ENCODE measurements around the gene FHIT.

FHIT gene

DNA sequence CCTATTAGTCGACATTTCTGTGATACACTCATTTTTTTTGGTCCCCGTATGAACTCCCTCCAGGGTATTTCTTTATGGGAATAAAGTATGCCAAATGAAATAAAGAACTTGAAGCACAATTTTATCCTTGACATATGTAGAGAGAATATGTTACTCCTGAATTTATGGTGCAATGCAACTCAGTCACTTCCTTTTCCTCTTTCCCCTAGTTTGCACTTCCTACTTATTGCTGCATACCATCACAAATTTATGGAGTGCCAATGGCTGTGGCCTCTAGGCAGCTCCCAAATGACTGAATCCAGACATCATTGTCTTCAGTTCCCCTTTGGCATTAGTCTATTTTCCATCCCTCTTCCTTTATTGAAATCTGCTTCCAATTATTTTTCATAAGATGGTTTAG lies 403.5 kb downstream of the FHIT start:
- TF ChIP-seq, protein P1, sequence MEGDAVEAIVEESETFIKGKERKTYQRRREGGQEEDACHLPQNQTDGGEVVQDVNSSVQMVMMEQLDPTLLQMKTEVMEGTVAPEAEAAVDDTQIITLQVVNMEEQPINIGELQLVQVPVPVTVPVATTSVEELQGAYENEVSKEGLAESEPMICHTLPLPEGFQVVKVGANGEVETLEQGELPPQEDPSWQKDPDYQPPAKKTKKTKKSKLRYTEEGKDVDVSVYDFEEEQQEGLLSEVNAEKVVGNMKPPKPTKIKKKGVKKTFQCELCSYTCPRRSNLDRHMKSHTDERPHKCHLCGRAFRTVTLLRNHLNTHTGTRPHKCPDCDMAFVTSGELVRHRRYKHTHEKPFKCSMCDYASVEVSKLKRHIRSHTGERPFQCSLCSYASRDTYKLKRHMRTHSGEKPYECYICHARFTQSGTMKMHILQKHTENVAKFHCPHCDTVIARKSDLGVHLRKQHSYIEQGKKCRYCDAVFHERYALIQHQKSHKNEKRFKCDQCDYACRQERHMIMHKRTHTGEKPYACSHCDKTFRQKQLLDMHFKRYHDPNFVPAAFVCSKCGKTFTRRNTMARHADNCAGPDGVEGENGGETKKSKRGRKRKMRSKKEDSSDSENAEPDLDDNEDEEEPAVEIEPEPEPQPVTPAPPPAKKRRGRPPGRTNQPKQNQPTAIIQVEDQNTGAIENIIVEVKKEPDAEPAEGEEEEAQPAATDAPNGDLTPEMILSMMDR (IDR thresholded peaks at IDR 0.05; ENCODE audit: low read depth, low read length), result no peak
- H3K4me3 ChIP-seq (ENCODE audit: low read depth, low read length), result no peak overlapping the region

DNA sequence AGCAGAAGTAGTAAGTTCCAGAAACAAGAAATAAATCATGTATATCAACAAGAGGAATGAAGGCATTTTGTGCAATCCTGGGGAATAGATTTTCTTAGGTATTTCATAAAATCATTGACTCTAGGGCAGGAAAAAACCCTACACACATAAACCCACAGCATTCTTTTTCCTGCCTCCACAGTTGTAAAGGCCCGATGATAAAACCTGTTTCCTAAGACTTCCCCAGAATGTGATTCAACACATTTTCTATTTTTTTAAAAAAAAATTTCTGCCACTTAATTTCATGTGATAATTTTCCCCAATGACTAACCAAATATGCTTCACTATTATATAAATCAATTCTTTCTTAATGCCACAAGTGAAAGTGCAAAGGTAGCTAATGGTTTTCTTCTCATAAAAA lies 407.0 kb downstream of the FHIT start:
- TF ChIP-seq, protein P1 (IDR thresholded peaks at IDR 0.05; ENCODE audit: low read depth, low read length), result no peak
- H3K4me3 ChIP-seq (ENCODE audit: low read depth, low read length), result no peak overlapping the region

DNA sequence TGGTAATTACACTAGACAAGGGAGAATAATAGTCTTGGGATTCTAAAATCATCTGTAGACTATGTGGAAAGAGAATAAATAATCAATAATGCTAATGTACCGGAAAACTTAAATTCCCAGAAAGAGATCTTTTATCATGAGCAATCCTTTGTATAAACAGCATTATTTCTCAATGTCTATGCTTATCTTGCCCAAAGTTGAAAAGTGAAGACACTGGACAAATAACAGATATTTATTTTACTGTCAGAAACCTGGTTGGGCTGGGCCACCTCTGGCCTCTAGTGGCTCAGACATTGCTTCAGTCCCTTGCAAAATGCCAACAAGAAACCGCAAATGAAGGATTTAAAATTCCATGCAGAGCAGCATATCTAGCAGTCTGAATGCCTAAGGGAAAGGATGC lies 409.9 kb downstream of the FHIT start:
- TF ChIP-seq, protein P1 (IDR thresholded peaks at IDR 0.05; ENCODE audit: low read depth, low read length), result no peak
- H3K4me3 ChIP-seq (ENCODE audit: low read depth, low read length), result no peak overlapping the region

DNA sequence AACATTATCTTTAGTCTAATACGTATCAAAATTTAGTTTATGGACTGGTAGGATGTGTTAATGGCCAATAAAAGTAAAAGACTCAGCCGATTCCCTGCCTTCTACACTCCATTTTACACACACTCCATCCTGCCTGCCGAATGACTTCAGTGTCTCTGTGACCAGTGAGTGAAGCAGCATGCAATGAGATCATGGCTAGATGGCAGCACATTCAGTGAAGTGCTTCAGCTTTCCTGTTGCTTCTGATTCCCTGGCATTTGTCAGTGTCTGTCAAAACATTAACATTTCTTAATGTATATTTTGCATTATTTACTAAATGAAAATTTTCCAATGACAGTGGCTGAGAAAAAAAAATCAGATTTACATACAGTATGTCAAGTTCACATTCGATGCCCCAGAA lies 412.0 kb downstream of the FHIT start:
- no peak overlapping the region for H3K4me3 ChIP-seq (ENCODE audit: low read depth, low read length)
- TF ChIP-seq, protein P1 (IDR thresholded peaks at IDR 0.05; ENCODE audit: low read depth, low read length), result no peak

DNA sequence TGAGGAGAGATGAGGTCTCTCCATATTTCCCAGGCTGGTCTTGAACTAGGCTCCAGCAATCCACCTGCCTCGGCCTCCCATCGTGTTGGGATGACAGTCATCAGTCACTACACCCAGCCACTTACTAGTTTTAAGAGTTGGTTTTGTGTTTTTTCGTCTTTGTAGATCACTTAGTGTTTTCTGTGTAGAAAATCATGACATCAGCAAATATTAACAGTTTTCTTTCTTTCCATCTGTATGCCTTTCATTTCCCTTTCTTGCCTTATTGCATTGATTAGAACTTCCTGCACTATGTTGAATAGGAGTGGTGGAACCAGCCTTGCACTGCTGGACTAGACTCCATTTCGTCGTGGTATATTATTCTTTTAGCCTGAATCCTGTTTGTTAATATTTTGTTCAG lies 415.5 kb downstream of the FHIT start:
- H3K4me3 ChIP-seq (ENCODE audit: low read depth, low read length), result no peak overlapping the region
- TF ChIP-seq, protein P1 (IDR thresholded peaks at IDR 0.05; ENCODE audit: low read depth, low read length), result no peak

DNA sequence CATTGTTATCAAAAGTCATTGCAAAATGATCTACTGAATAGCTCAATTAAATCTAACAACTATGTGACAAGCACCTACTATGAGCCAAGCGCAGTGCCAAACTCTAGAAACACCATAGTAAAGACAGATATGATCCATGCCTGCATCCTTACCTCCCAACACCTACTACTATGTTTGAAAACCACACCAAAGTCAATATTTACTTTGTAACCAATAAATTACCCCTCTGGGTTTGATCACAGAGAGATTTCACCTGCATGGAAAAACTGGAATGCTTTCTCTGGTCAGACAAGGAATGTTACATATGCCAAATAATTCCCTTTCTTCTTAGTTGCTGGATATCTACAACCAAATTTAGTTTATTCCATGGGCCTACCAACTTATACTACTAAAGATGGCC lies 422.2 kb downstream of the FHIT start:
- TF ChIP-seq, protein P1 (IDR thresholded peaks at IDR 0.05; ENCODE audit: low read depth, low read length), result no peak
- H3K4me3 ChIP-seq (ENCODE audit: low read depth, low read length), result no peak overlapping the region

DNA sequence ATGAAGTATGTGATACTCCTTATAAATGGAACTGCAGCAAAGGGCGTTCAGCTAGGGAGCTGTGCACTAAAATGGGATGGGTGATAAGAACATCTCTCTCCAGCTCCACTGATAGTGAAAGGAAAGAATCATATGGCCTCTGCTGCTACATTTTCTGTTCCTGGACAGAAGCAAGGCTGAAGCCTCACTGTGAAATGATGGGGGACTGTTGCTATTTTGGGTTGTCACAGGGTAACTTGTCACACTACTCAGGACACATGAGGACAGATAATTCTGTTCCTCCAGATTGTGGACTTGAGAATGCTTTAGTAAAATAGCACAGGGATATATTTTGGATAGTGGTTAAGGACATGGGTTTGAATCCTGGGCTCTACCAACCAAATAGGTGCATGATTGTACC lies 423.6 kb downstream of the FHIT start:
- TF ChIP-seq, protein P1 (IDR thresholded peaks at IDR 0.05; ENCODE audit: low read depth, low read length), result no peak
- H3K4me3 ChIP-seq (ENCODE audit: low read depth, low read length), result no peak overlapping the region
